Pulmonary artery endothelial cell (primary cell): ENCODE results near the gene INPP5K. TPM values are rescaled to one million over a fixed set of nuclear protein-coding genes. Genes with fewer than 3 reads are reported as not detected.

Source experiments
- total RNA-seq: library from RNA; depleted of rRNA; stranded (reverse); fragments of >200 nt; gene quantifications from 2 replicates; pipeline ENCODE4 v1.2.3, GENCODE V29; 2014

Gene INPP5K
- total RNA-seq, 1 donor from 2014 or later = 54.3 TPM

Other genes starting within 250 kb of the INPP5K start
- gene BHLHA9, start 246.2 kb downstream of the INPP5K start, total RNA-seq = not detected in 2 replicates
- not detected in 2 replicates for gene TRARG1, start 236.9 kb downstream of the INPP5K start, total RNA-seq
- 487 and 687 TPM in 2 replicates for gene YWHAE, start 116.4 kb downstream of the INPP5K start, total RNA-seq
- gene CRK, start 60.4 kb downstream of the INPP5K start, total RNA-seq = 158 and 171 TPM in 2 replicates
- 211 and 252 TPM in 2 replicates for gene MYO1C, start 23.9 kb downstream of the INPP5K start, total RNA-seq
- 27.7 and 33.6 TPM in 2 replicates for gene PITPNA, start 46.2 kb upstream of the INPP5K start, total RNA-seq
- gene SLC43A2, start 112.2 kb upstream of the INPP5K start, total RNA-seq = 24.5 and 29.5 TPM in 2 replicates
- gene SCARF1, start 129.1 kb upstream of the INPP5K start, total RNA-seq = 101 and 117 TPM in 2 replicates
- 10.3 and 13.1 TPM in 2 replicates for gene RILP, start 133.3 kb upstream of the INPP5K start, total RNA-seq
- 98.5 and 117 TPM in 2 replicates for gene PRPF8, start 168.3 kb upstream of the INPP5K start, total RNA-seq
- 1.7 and 1.9 TPM in 2 replicates for gene TLCD2, start 193.8 kb upstream of the INPP5K start, total RNA-seq
- 13.8 and 15.6 TPM in 2 replicates for gene WDR81, start 208.1 kb upstream of the INPP5K start, total RNA-seq
- gene SERPINF2, start 226.3 kb upstream of the INPP5K start, total RNA-seq = not detected in 2 replicates
- gene SERPINF1, start 245.4 kb upstream of the INPP5K start, total RNA-seq = 0.13 TPM in 1 of 2 replicates, not detected in the other